Endodermal cell (in vitro differentiated cells): Measurements from ENCODE around the gene CCNQ. TPM values are rescaled to one million over a fixed set of nuclear protein-coding genes. Genes with fewer than 3 reads are reported as not detected.
A peak's percentile ranks its signal among the peaks of the same experiment; 100 is the strongest.

Experiments used
- DNase-seq: peaks from one replicate; pipeline ENCODE4 v3.0.0-alpha.2; 2017
- H3K27ac ChIP-seq: 2 replicates; pipeline ENCODE4 v1.5.1; 2013; ENCODE audit warnings: mild to moderate bottlenecking, low read depth, low read length, moderate library complexity
- H3K27me3 ChIP-seq: 2 replicates; pipeline ENCODE4 v1.6.1; 2013; ENCODE audit warnings: mild to moderate bottlenecking, low read length, moderate library complexity; ENCODE audit not compliant: insufficient read depth, control insufficient read depth, poor library complexity, severe bottlenecking
- H3K36me3 ChIP-seq: 2 replicates; pipeline ENCODE4 v1.7.0; 2013; ENCODE audit warnings: mild to moderate bottlenecking, low read length, moderate library complexity; ENCODE audit not compliant: control insufficient read depth, insufficient read depth
- H3K4me1 ChIP-seq: one replicate; pipeline ENCODE4 v1.7.0; 2013; ENCODE audit warnings: low read length; ENCODE audit not compliant: control insufficient read depth, insufficient read depth
- H3K4me3 ChIP-seq: 2 replicates; pipeline ENCODE4 v1.5.1; 2013; ENCODE audit warnings: mild to moderate bottlenecking, low read length, moderate library complexity
- H3K9ac ChIP-seq: 2 replicates; pipeline ENCODE4 v1.6.1; 2013; ENCODE audit warnings: mild to moderate bottlenecking, low read length, moderate library complexity; ENCODE audit not compliant: poor library complexity, severe bottlenecking; ENCODE audit errors: extremely low read depth
- H3K9me3 ChIP-seq: 2 replicates; pipeline ENCODE4 v1.6.1; 2013; ENCODE audit warnings: mild to moderate bottlenecking, low read length, moderate library complexity; ENCODE audit not compliant: control insufficient read depth
- H3K27ac Mint-ChIP-seq: 2 replicates; pipeline ENCODE4 v1.8.0; 2020; ENCODE audit warnings: mixed read lengths
- H3K27me3 Mint-ChIP-seq: 2 replicates; pipeline ENCODE4 v1.8.0; 2021; ENCODE audit warnings: mild to moderate bottlenecking, mixed read lengths; ENCODE audit not compliant: insufficient read depth
- H3K36me3 Mint-ChIP-seq: 2 replicates; pipeline ENCODE4 v1.8.0; 2020; ENCODE audit warnings: low read depth, mixed read lengths
- H3K4me1 Mint-ChIP-seq: 2 replicates; pipeline ENCODE4 v1.8.0; 2020; ENCODE audit warnings: mixed read lengths
- H3K4me3 Mint-ChIP-seq: 2 replicates; pipeline ENCODE4 v1.8.0; 2020; ENCODE audit warnings: mild to moderate bottlenecking, moderate library complexity, mixed read lengths
- H3K9me3 Mint-ChIP-seq: 2 replicates; pipeline ENCODE4 v1.8.0; 2020; ENCODE audit warnings: mild to moderate bottlenecking, mixed read lengths
- CTCF ChIP-seq: fragments of 200-600 bp; sonication (generic); conservative IDR thresholded peaks from 2 replicates; pipeline ENCODE4 v1.5.0; 2021; ENCODE audit warnings: antibody characterized with exemption, mild to moderate bottlenecking
- WGBS, 2 experiments: methylation state at CpG; one replicate each; pipeline versions ENCODE4 v1.1.5 to v1.1.7; 2013; ENCODE audit warnings: missing lambda C conversion rate in 2 of 2, mixed read lengths in 1 of 2; ENCODE audit not compliant: insufficient coverage in 1 of 2, insufficient read length in 1 of 2; 5-methylcytosine and 5-hydroxymethylcytosine counted together
- total RNA-seq, 2 donors: library from RNA; stranded (reverse); fragmentation: NEBNext Ultra II Directional in 1 of 2; extraction: Animal tissue kit (Norgen Biotek cat#: 25700) in 1 of 2; gene quantifications; 2 replicates in 1 of 2; 3 replicates in 1 of 2; pipeline ENCODE4 v1.2.1, GENCODE V29; 2021

CCNQ gene
- total RNA-seq, 2 donors from 2014 or later = 17.1 to 20.8 TPM

GRCh38 chrX:153539171-153539978 lies 59.6 kb downstream of the CCNQ start:
- Mint-ChIP-seq H3K27ac (no peak overlapping the region), H3K27me3 (no peaks in the 10 kb centered on the region), H3K36me3 (no peaks in the 10 kb centered on the region), H3K4me1 (no peaks in the 10 kb centered on the region), H3K4me3 (no peak overlapping the region), H3K9me3 (peaks cover 67% of the 10 kb centered on the region)
- Histone ChIP-seq H3K36me3 (no peaks in the 10 kb centered on the region), H3K27me3 (no peaks in the 10 kb centered on the region), H3K27ac (no peak overlapping the region), H3K4me3 (no peak overlapping the region), H3K9me3 (no peaks in the 10 kb centered on the region), H3K4me1 (no peaks in the 10 kb centered on the region), H3K9ac (no peak overlapping the region)
- WGBS, 2 experiments = 55% methylated on average over 31 of the region's 31 CpGs; no CpG with 5 or more reads in 1 of the 2 experiments
- peak; percentile 90 for DNase-seq
- TF ChIP-seq CTCF = peak; percentile 87

- Histone ChIP-seq H3K4me1 (no peaks in the 10 kb centered on the region), H3K9ac (no peak overlapping the region), H3K9me3 (no peaks in the 10 kb centered on the region), H3K27me3 (no peaks in the 10 kb centered on the region), H3K27ac (no peak overlapping the region), H3K4me3 (no peak overlapping the region), H3K36me3 (no peaks in the 10 kb centered on the region)
- no peak for TF ChIP-seq CTCF
- Mint-ChIP-seq H3K36me3 (no peaks in the 10 kb centered on the region), H3K27ac (no peak overlapping the region), H3K27me3 (no peaks in the 10 kb centered on the region), H3K9me3 (peaks cover 67% of the 10 kb centered on the region), H3K4me1 (no peaks in the 10 kb centered on the region), H3K4me3 (no peak overlapping the region)
- 92 to 93% methylated on average over 3 to 17 of the region's 17 CpGs for WGBS, 2 experiments
- DNase-seq = no peak
These were observed 60.5 kb downstream of the CCNQ start for GRCh38 chrX:153538424-153538823.

Other genes starting within 250 kb of the CCNQ start
- gene PNMA6E, start 197.8 kb downstream of the CCNQ start, total RNA-seq = not detected
- gene ZFP92, start 187.7 kb downstream of the CCNQ start, total RNA-seq = under 1 TPM; 0.29 to 0.31 TPM
- gene TREX2, start 153.1 kb downstream of the CCNQ start, total RNA-seq = under 1 TPM; 0.35 to 0.70 TPM
- gene HAUS7, start 128.6 kb downstream of the CCNQ start, total RNA-seq = 10 to 100 TPM; 28.7 to 30.9 TPM
- gene BGN, start 104.2 kb downstream of the CCNQ start, total RNA-seq = 1 to 10 TPM; 1.2 to 1.6 TPM
- gene ATP2B3, start 81.5 kb downstream of the CCNQ start, total RNA-seq = not detected
- under 1 TPM; 0.18 to 0.31 TPM for gene DUSP9, start 48.1 kb upstream of the CCNQ start, total RNA-seq
- 10 to 100 TPM in 1 of 2 donors, 1 to 10 TPM in 1; 2.8 to 12.9 TPM for gene PNCK, start 74.7 kb upstream of the CCNQ start, total RNA-seq
- 100 to 1,000 TPM in 1 of 2 donors, 10 to 100 TPM in 1; 57.6 to 121 TPM for gene SLC6A8, start 88.8 kb upstream of the CCNQ start, total RNA-seq
- 100 to 1,000 TPM; 192 to 206 TPM for gene BCAP31, start 125.2 kb upstream of the CCNQ start, total RNA-seq
- 10 to 100 TPM; 17.9 to 18.2 TPM for gene ABCD1, start 125.7 kb upstream of the CCNQ start, total RNA-seq
- 1 to 10 TPM; 1.1 TPM for gene PLXNB3, start 165.1 kb upstream of the CCNQ start, total RNA-seq
- gene SRPK3, start 181.9 kb upstream of the CCNQ start, total RNA-seq = not detected
- 10 to 100 TPM; 39.5 to 45.0 TPM for gene IDH3G, start 195.2 kb upstream of the CCNQ start, total RNA-seq
- 100 to 1,000 TPM; 220 to 236 TPM for gene SSR4, start 195.5 kb upstream of the CCNQ start, total RNA-seq
- gene PDZD4, start 231.4 kb upstream of the CCNQ start, total RNA-seq = 10 to 100 TPM; 30.1 to 68.3 TPM